ENCODE measurements around the gene PTCD3. TPM values are rescaled to one million over a fixed set of nuclear protein-coding genes. Genes with fewer than 3 reads are reported as not detected.

The PTCD3 gene
- total RNA-seq, 1 experiment from 2014 or later = 180 TPM

- H3K9me3 ChIP-seq (ENCODE audit: control insufficient read depth, low read depth, low read length) = no peaks in the 10 kb centered on the region
- no peak overlapping the region for H3K56ac ChIP-seq (ENCODE audit: insufficient read length, low read depth, low read length)
- H3K79me2 ChIP-seq (ENCODE audit: insufficient read depth, low read length) = peaks cover 26% of the 10 kb centered on the region; the same call in 1 of the 2 replicates
- peaks cover 3% of the 10 kb centered on the region for H3K79me1 ChIP-seq (ENCODE audit: insufficient read depth, low read depth, low read length, poor library complexity, severe bottlenecking)
- TF ChIP-seq CTCF (conservative IDR thresholded peaks at IDR 0.05) = no peak
- H3K14ac ChIP-seq (ENCODE audit: insufficient read depth, low read length) = no peak overlapping the region; the same call in 1 of the 2 replicates
- DNase-seq = no peak
- no peak overlapping the region for H2BK20ac ChIP-seq (ENCODE audit: low read depth, low read length, poor library complexity, severe bottlenecking)
- Mint-ChIP-seq H3K9me3 (no peaks in the 10 kb centered on the region), H3K27me3 (ENCODE audit: low read depth) (no peaks in the 10 kb centered on the region), H3K27ac (no peak overlapping the region; a peak in 1 of 7 replicates), H3K4me1 (peaks cover 0 to 6% of the 10 kb centered on the region in 2 experiments; a peak in 1 of 4 replicates), H3K36me3 (ENCODE audit: insufficient read depth in 1 of 3, low read depth in 3 of 3) (peaks cover 4 to 10% (median 8%) of the 10 kb centered on the region in 3 experiments; a peak in 5 of 7 replicates), H3K4me3 (no peak overlapping the region)
- H3K9ac ChIP-seq (ENCODE audit: extremely low read depth, insufficient read length, low read length) = no peak overlapping the region
- no peaks in the 10 kb centered on the region for H3K23me2 ChIP-seq (ENCODE audit: insufficient read length, low read depth, low read length, poor library complexity, severe bottlenecking)
- H3K27me3 ChIP-seq (ENCODE audit: insufficient read depth, low read length) = no peaks in the 10 kb centered on the region
- H3K23ac ChIP-seq (ENCODE audit: insufficient read length, low read depth, low read length) = no peak overlapping the region
- no peak overlapping the region for H2BK12ac ChIP-seq (ENCODE audit: insufficient read length, low read depth, low read length)
- H2AK5ac ChIP-seq (ENCODE audit: insufficient read length, low read length) = no peak overlapping the region
- H3K4me2 ChIP-seq (ENCODE audit: insufficient read depth, insufficient read length, low read length) = no peak overlapping the region
- H4K91ac ChIP-seq (ENCODE audit: insufficient read length, low read depth, low read length) = no peak overlapping the region
- no peak overlapping the region for H3K27ac ChIP-seq (ENCODE audit: insufficient read length, low read depth, low read length)
- no peak overlapping the region for H4K8ac ChIP-seq (replicated peaks; ENCODE audit: insufficient read length, low read depth, low read length)
- no peak overlapping the region for H2BK120ac ChIP-seq (ENCODE audit: low read depth, low read length, poor library complexity, severe bottlenecking)
- no peaks in the 10 kb centered on the region for H3K4me1 ChIP-seq (ENCODE audit: insufficient read depth, low read length)
- H4K20me1 ChIP-seq (ENCODE audit: control insufficient read depth, insufficient read depth, insufficient read length) = no peaks in the 10 kb centered on the region
- no peak overlapping the region for H4K5ac ChIP-seq (ENCODE audit: insufficient read length, low read depth, low read length)
- no peak overlapping the region for H3T11ph ChIP-seq (ENCODE audit: low read length)
- H2BK15ac ChIP-seq (ENCODE audit: low read depth, low read length) = no peak overlapping the region
- no peak overlapping the region for H2AFZ ChIP-seq (ENCODE audit: low read length)
- no peak overlapping the region for H3K18ac ChIP-seq (ENCODE audit: insufficient read length, low read depth, low read length)
- no peak overlapping the region for H2BK5ac ChIP-seq (ENCODE audit: insufficient read length, low read length)
- H3K4ac ChIP-seq (ENCODE audit: low read depth, low read length) = no peak overlapping the region
Measured at GRCh38 chr2:86186431-86186830, 80.4 kb downstream of the PTCD3 start.

Data from H9 (cell line).